Measurements from ENCODE around the gene MEF2A. TPM values are rescaled to one million over a fixed set of nuclear protein-coding genes. Genes with fewer than 3 reads are reported as not detected.
A peak's percentile ranks its signal among the peaks of the same experiment; 100 is the strongest.

Gene MEF2A
- total RNA-seq, 1 experiment from 2014 or later, result 21.3 TPM

DNA sequence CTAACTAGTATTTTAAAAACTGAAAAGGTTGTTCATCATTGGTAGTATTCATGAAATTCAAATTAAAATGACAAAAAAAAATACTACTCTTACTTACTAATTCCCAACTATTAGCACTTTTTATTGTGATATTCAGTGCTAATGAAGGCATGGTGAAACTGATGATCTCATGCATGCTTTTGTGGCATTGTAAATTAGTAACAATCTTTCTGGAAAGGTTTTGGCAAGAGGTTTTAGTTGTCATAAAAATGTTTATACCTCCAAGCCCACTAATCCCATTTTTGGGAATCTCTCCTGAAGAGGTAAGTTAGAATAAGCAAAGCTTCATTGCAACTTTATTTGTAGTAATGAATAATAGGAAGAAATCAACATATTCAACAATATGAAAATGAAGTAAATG is 114.5 kb downstream of the MEF2A start:
- H3K36me3 ChIP-seq (ENCODE audit: low read depth, low read length), result peaks cover 2% of the 10 kb centered on the region; the same call in 1 of the 2 replicates
- no peaks in the 10 kb centered on the region for H3K79me2 ChIP-seq (ENCODE audit: low read length)
- no peak overlapping the region for H3K4me3 ChIP-seq (ENCODE audit: low read length)
- BruUV-seq (replicated peaks), result no TSS peak
- H2AFZ ChIP-seq (ENCODE audit: low read length), result no peak overlapping the region
- CTCF ChIA-PET, result no interaction called here
- H4K20me1 ChIP-seq (ENCODE audit: low read length), result no peaks in the 10 kb centered on the region
- no peaks in the 10 kb centered on the region for H3K9me2 ChIP-seq (replicated peaks; ENCODE audit: low read length)
- H3K9me3 ChIP-seq (ENCODE audit: low read length), result no peaks in the 10 kb centered on the region
- H3K27ac ChIP-seq (ENCODE audit: low read length), result no peak overlapping the region
- intact Hi-C loops (cut with micrococcal nuclease), result no loop called here
- H3K4me2 ChIP-seq (ENCODE audit: low read length), result no peak overlapping the region
- no peaks in the 10 kb centered on the region for H3F3A ChIP-seq (ENCODE audit: low read length, unreplicated experiment)
- POLR2A ChIA-PET (ENCODE audit: unreplicated experiment), result no interaction called here
- no peaks in the 10 kb centered on the region for H3K4me1 ChIP-seq (ENCODE audit: insufficient read depth, low read length)
- H3K27me3 ChIP-seq (ENCODE audit: low read length), result no peaks in the 10 kb centered on the region
- no peak for DNase-seq
- H3K9ac ChIP-seq (ENCODE audit: low read length), result no peak overlapping the region
- TF ChIP-seq EZH2phosphoT487 (IDR thresholded peaks at IDR 0.05; ENCODE audit: borderline replicate concordance, low read length) (no peak), EZH2 (IDR thresholded peaks at IDR 0.05; ENCODE audit: low read length, unreplicated experiment) (no peak)
- no peak for ATAC-seq

DNA sequence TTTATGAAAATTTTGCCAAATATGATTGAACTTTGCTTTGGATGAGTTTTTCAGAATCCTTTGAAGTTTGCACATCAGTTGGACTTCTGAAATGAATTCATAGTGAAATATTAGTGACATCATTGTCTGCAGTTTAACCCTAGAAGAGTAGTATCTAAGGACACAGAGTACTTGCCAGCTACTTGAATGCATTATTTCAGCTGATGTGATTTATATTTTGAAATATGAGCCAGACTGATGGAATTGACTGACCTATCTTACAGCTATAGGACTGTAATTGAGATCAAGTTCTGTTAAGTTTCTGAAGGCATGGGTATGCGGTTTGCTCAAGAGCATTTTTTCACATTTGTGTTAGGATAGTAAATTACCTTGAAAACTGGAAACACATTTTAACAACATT is 116.2 kb downstream of the MEF2A start:
- ATAC-seq (no peak), DNase-seq (no peak)
- ChIA-PET POLR2A (ENCODE audit: unreplicated experiment) (no interaction called here), CTCF (no interaction called here)
- no peaks in the 10 kb centered on the region for H4K20me1 ChIP-seq (ENCODE audit: low read length)
- no peak overlapping the region for H3K4me2 ChIP-seq (ENCODE audit: low read length)
- no peak overlapping the region for H3K27ac ChIP-seq (ENCODE audit: low read length)
- H3K9ac ChIP-seq (ENCODE audit: low read length), result no peak overlapping the region
- no peaks in the 10 kb centered on the region for H3K9me2 ChIP-seq (replicated peaks; ENCODE audit: low read length)
- no peak overlapping the region for H2AFZ ChIP-seq (ENCODE audit: low read length)
- H3K9me3 ChIP-seq (ENCODE audit: low read length), result no peaks in the 10 kb centered on the region
- intact Hi-C loops (cut with micrococcal nuclease), result no loop called here
- no peaks in the 10 kb centered on the region; the same call in 1 of the 2 replicates for H3K36me3 ChIP-seq (ENCODE audit: low read depth, low read length)
- H3K4me3 ChIP-seq (ENCODE audit: low read length), result no peak overlapping the region
- H3F3A ChIP-seq (ENCODE audit: low read length, unreplicated experiment), result no peaks in the 10 kb centered on the region
- H3K4me1 ChIP-seq (ENCODE audit: insufficient read depth, low read length), result no peaks in the 10 kb centered on the region
- BruUV-seq (replicated peaks), result no TSS peak
- H3K27me3 ChIP-seq (ENCODE audit: low read length), result no peaks in the 10 kb centered on the region
- TF ChIP-seq, protein P1, sequence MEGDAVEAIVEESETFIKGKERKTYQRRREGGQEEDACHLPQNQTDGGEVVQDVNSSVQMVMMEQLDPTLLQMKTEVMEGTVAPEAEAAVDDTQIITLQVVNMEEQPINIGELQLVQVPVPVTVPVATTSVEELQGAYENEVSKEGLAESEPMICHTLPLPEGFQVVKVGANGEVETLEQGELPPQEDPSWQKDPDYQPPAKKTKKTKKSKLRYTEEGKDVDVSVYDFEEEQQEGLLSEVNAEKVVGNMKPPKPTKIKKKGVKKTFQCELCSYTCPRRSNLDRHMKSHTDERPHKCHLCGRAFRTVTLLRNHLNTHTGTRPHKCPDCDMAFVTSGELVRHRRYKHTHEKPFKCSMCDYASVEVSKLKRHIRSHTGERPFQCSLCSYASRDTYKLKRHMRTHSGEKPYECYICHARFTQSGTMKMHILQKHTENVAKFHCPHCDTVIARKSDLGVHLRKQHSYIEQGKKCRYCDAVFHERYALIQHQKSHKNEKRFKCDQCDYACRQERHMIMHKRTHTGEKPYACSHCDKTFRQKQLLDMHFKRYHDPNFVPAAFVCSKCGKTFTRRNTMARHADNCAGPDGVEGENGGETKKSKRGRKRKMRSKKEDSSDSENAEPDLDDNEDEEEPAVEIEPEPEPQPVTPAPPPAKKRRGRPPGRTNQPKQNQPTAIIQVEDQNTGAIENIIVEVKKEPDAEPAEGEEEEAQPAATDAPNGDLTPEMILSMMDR (conservative IDR thresholded peaks at IDR 0.05; ENCODE audit: low read depth, low read length), result no peak
- TF ChIP-seq EZH2phosphoT487 (IDR thresholded peaks at IDR 0.05; ENCODE audit: borderline replicate concordance, low read length) (no peak), EZH2 (IDR thresholded peaks at IDR 0.05; ENCODE audit: low read length, unreplicated experiment) (no peak)
- H3K79me2 ChIP-seq (ENCODE audit: low read length), result no peaks in the 10 kb centered on the region

DNA sequence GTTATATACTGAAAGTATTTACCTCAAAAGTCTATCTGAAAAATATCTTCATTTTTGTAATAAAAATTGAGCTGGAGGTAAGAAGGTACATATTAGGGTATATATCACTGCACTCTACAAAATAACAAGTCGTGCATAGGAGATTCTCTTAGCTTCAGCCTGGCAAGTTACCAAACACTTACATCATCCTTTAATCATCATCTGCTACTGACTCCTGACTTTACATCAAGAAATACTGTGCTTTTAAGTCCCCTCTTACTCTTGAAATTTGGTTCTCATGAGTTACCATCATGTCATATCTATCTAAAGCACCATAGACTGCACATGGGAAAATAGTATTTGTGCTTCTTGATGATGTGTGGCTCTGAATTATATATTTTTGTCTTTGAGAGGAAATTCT is 116.7 kb downstream of the MEF2A start:
- Histone ChIP-seq H3K4me3 (ENCODE audit: low read length) (no peak overlapping the region), H3K27me3 (ENCODE audit: low read length) (no peaks in the 10 kb centered on the region), H3K36me3 (ENCODE audit: low read depth, low read length) (no peaks in the 10 kb centered on the region; the same call in 1 of the 2 replicates), H3K4me2 (ENCODE audit: low read length) (no peak overlapping the region), H3K79me2 (ENCODE audit: low read length) (no peaks in the 10 kb centered on the region), H2AFZ (ENCODE audit: low read length) (no peak overlapping the region), H3K27ac (ENCODE audit: low read length) (no peak overlapping the region), H3K9ac (ENCODE audit: low read length) (no peak overlapping the region), H3F3A (ENCODE audit: low read length, unreplicated experiment) (no peaks in the 10 kb centered on the region), H3K9me3 (ENCODE audit: low read length) (no peaks in the 10 kb centered on the region), H3K4me1 (ENCODE audit: insufficient read depth, low read length) (no peaks in the 10 kb centered on the region), H4K20me1 (ENCODE audit: low read length) (no peaks in the 10 kb centered on the region), H3K9me2 (replicated peaks; ENCODE audit: low read length) (no peaks in the 10 kb centered on the region)
- ChIA-PET CTCF (no interaction called here), POLR2A (ENCODE audit: unreplicated experiment) (no interaction called here)
- no TSS peak for BruUV-seq (replicated peaks)
- peak; percentile 47 for DNase-seq
- intact Hi-C loops (cut with micrococcal nuclease), result no loop called here
- TF ChIP-seq, protein P1 (conservative IDR thresholded peaks at IDR 0.05; ENCODE audit: low read depth, low read length), result no peak
- TF ChIP-seq EZH2 (IDR thresholded peaks at IDR 0.05; ENCODE audit: low read length, unreplicated experiment) (no peak), EZH2phosphoT487 (IDR thresholded peaks at IDR 0.05; ENCODE audit: borderline replicate concordance, low read length) (no peak)
- ATAC-seq, result no peak; the same call in 1 of the 2 replicates
